ENCODE measurements around the gene ABCA12. TPM values are rescaled to one million over a fixed set of nuclear protein-coding genes. Genes with fewer than 3 reads are reported as not detected.

ABCA12 gene
- total RNA-seq (2011; cell fraction: chromatin; rRNA removed; ENCODE audit: low replicate concordance): not detected in 2 replicates
- total RNA-seq (2011; cell fraction: nucleolus; rRNA removed): not detected in 2 replicates
- not detected in 2 replicates for total RNA-seq (2011; cell fraction: nucleoplasm; rRNA removed)
- total RNA-seq (2014; rRNA removed) (not detected in 2 replicates), total RNA-seq (2014; rRNA removed; fragmentation: Illumina TruSeq; extraction: Trizol) (not detected in 2 replicates), total RNA-seq (2015; rRNA removed; fragmentation: Illumina TruSeq; extraction: Trizol) (not detected in 2 replicates), total RNA-seq (2021) (0.02 TPM in 2 replicates), polyA plus RNA-seq (2011; rRNA removed) (not detected in 2 replicates), polyA plus RNA-seq (2014; fragmentation: Illumina TruSeq; extraction: Trizol) (0.03 TPM in 1 of 2 replicates, not detected in the other), polyA plus RNA-seq (2014; fragmentation: Nextera tagmentation; extraction: Ambion mirVana) (not detected), polyA plus RNA-seq (2014; rRNA removed) (not detected in 2 replicates), polyA minus RNA-seq (2011; rRNA and poly(A)+ RNA removed) (not detected in 2 replicates), Bru-seq, nascent RNA (percentile 6 among the genes with signal in this experiment), BruChase-seq, experiment 1, labeled RNA remaining after a 2-hour chase (percentile 2 among the genes with signal in this experiment), BruChase-seq, experiment 2, labeled RNA remaining after a 6-hour chase (percentile 3 among the genes with signal in this experiment)
- not detected in 2 replicates for polyA plus RNA-seq (2011; cell fraction: cytosol; rRNA removed)
- not detected in 2 replicates for polyA plus RNA-seq (2011; cell fraction: nucleus; rRNA removed)
- polyA plus RNA-seq (2012): 0.01 TPM in 2 replicates
- polyA minus RNA-seq (2011; cell fraction: cytosol; rRNA and poly(A)+ RNA removed): not detected in 2 replicates
- not detected in 2 replicates for polyA minus RNA-seq (2011; cell fraction: nucleus; rRNA and poly(A)+ RNA removed)
- long read RNA-seq, experiment 1: 0 reads
- long read RNA-seq, experiment 2: 0 reads
- long read RNA-seq, experiment 3: 0 reads

- no peaks in the 10 kb centered on the region for H3K9me3 ChIP-seq (replicated peaks; ENCODE audit: control insufficient read depth, insufficient read depth, low read depth, low read length)
- H4K20me1 ChIP-seq (replicated peaks; ENCODE audit: control insufficient read depth, insufficient read depth, low read length): no peaks in the 10 kb centered on the region
- in situ Hi-C loops (cut with MboI): no loop called here
- ATAC-seq (no peak), DNase-seq (ENCODE audit: extremely low read depth in 1 of 4, low spot score in 3 of 4) (no peak), FAIRE-seq (no peak)
- no peak for TF ChIP-seq ETV1 (tag; conservative IDR thresholded peaks at IDR 0.05; ENCODE audit: low read depth)
- TF ChIP-seq HMBOX1 (IDR thresholded peaks at IDR 0.05): no peak
- no peak for TF ChIP-seq FOXP4 (CRISPR knock-in tag; IDR thresholded peaks at IDR 0.05; ENCODE audit: borderline replicate concordance)
- TF ChIP-seq MTF1 (CRISPR knock-in tag; IDR thresholded peaks at IDR 0.05; ENCODE audit: borderline replicate concordance): no peak
- TF ChIP-seq RCOR1 (IDR thresholded peaks at IDR 0.05; ENCODE audit: borderline replicate concordance in 1 of 2, low read depth in 2 of 2, low read length in 2 of 2): no peak
- TF ChIP-seq THRB (CRISPR knock-in tag; conservative IDR thresholded peaks at IDR 0.05): no peak
- no peak for TF ChIP-seq MAFG (tag; conservative IDR thresholded peaks at IDR 0.05)
- no peaks in the 10 kb centered on the region; a peak in 1 of 5 replicates for H3K4me1 ChIP-seq (replicated peaks in 1 of 2; ENCODE audit: control insufficient read depth in 2 of 2, insufficient read depth in 2 of 2, low read length in 2 of 2)
- BruUV-seq (replicated peaks): no TSS peak
- intact Hi-C loops (cut with micrococcal nuclease): no loop called here
- no peaks in the 10 kb centered on the region for H3K9me1 ChIP-seq (ENCODE audit: control insufficient read depth, insufficient read depth, low read length)
- no peak within 1 kb of the TSS for H3K27ac ChIP-seq (ENCODE audit: extremely low read depth, low read depth, low read length)
- POLR2A ChIA-PET: no interaction called here
- H3K79me2 ChIP-seq (ENCODE audit: control insufficient read depth, insufficient read depth, low read length): no peaks in the 10 kb centered on the region
- H3K36me3 ChIP-seq (ENCODE audit: control insufficient read depth, insufficient read depth, low read length): no peaks in the 10 kb centered on the region
- no peak within 1 kb of the TSS for H3K4me2 ChIP-seq (ENCODE audit: insufficient read depth, low read length)
- CTCF ChIA-PET (ENCODE audit: low intra/inter-chr PET ratio): no interaction called here
- no peak within 1 kb of the TSS for H3K9ac ChIP-seq (ENCODE audit: insufficient read depth in 1 of 2, low read depth in 2 of 2, low read length in 2 of 2)
- WGBS (ENCODE audit: insufficient coverage, low coverage, missing lambda C conversion rate): 11% methylated on average over 2 of the region's 2 CpGs
- H2AFZ ChIP-seq (ENCODE audit: low read depth, low read length): no peak within 1 kb of the TSS
- H3K4me3 ChIP-seq: no peak within 1 kb of the TSS
- no peaks in the 10 kb centered on the region for H3K27me3 ChIP-seq (ENCODE audit: control insufficient read depth in 2 of 2, insufficient read depth in 2 of 2, low read length in 2 of 2)
Observed at GRCh38 chr2:215138479-215138878, at the start of gene ABCA12. Gene ABCA12 (minus strand): TSS chr2:215138626. CDS start chr2:215138208, 418 bp downstream.
